ENCODE results near the gene CBLC.

CBLC gene

DNA sequence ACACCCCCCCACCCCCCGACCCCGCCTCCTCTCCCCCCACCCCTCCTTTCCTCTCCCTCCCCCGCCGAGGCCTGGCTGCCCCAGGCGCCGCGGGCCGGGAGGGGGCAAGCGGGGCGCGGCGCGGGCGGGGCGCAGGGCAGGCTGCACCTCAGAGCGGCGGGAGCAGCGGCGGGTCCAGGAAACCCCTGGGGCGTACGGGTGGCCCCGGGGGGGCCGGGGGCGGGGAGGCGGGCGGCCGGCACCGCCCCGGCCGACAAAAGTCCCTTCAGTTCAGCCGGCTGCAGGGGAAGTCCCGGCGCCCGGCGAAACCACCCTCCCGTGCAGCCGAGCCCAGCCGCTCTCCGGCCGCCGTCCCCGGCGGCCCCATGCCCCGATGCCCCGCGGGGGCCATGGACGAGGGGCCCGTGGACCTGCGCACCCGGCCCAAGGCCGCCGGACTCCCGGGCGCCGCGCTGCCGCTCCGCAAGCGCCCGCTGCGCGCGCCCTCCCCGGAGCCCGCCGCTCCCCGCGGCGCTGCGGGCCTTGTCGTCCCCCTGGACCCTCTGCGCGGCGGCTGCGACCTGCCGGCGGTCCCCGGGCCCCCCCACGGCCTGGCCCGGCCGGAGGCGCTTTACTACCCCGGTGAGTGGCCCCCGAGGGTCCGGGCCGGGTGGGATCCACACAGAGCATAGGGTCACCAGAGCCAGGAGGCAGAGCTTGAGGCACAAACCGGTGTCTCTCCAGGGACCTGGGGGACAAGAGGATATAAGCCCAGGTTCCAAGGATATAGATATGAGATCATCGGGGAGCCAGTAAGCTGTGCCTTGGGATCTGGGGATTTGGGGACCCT, 29.1 kb upstream of the CBLC start, which contains the start of gene BCL3:
Gene BCL3 (plus strand): TSS at position 283 of the 829 bp plus-strand sequence. CDS start 83 bp downstream, at position 366.
- TF ChIP-seq, protein P1, sequence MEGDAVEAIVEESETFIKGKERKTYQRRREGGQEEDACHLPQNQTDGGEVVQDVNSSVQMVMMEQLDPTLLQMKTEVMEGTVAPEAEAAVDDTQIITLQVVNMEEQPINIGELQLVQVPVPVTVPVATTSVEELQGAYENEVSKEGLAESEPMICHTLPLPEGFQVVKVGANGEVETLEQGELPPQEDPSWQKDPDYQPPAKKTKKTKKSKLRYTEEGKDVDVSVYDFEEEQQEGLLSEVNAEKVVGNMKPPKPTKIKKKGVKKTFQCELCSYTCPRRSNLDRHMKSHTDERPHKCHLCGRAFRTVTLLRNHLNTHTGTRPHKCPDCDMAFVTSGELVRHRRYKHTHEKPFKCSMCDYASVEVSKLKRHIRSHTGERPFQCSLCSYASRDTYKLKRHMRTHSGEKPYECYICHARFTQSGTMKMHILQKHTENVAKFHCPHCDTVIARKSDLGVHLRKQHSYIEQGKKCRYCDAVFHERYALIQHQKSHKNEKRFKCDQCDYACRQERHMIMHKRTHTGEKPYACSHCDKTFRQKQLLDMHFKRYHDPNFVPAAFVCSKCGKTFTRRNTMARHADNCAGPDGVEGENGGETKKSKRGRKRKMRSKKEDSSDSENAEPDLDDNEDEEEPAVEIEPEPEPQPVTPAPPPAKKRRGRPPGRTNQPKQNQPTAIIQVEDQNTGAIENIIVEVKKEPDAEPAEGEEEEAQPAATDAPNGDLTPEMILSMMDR (IDR thresholded peaks at IDR 0.05), result no peak

DNA sequence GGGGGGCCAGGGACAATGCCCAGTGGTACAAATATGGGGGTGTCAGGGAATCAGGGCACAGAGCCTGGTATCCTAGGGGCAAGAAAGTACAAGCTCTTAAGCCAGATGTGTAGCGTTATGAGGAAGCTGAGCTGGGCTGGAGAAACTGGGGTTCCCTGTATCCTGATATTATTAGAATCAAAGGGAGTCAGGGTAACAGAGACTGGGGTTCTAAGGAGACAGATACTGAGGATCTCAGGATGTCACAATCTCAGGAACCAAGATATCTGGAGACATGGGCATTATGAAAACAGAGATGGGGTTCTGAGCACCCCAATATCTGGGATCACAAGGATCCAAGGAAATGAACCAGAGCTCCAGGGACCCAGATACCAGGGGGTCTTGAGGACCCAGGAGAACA, 28.4 kb upstream of the CBLC start:
- TF ChIP-seq, protein P1 (IDR thresholded peaks at IDR 0.05), result no peak

DNA sequence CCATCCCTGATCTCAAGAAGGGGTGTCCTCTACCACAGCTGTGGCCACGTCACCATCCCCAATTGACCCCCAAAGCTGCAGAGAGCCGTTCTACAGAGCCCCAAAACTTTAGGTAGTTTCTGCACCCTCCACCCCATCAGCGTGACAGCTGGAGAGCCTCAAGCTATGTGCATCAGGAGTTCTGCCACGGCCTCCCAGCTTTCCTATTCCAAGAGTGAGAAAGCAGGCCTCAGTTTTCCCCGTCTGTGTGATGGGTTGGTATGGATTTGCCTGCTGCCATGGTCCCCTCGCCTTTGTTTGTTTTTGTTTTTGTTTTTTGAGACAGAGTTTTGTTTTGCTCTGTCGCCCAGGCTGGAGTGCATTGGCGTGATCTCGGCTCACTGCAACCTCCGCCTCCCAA, 27.7 kb upstream of the CBLC start:
- TF ChIP-seq, protein P1 (IDR thresholded peaks at IDR 0.05), result no peak

DNA sequence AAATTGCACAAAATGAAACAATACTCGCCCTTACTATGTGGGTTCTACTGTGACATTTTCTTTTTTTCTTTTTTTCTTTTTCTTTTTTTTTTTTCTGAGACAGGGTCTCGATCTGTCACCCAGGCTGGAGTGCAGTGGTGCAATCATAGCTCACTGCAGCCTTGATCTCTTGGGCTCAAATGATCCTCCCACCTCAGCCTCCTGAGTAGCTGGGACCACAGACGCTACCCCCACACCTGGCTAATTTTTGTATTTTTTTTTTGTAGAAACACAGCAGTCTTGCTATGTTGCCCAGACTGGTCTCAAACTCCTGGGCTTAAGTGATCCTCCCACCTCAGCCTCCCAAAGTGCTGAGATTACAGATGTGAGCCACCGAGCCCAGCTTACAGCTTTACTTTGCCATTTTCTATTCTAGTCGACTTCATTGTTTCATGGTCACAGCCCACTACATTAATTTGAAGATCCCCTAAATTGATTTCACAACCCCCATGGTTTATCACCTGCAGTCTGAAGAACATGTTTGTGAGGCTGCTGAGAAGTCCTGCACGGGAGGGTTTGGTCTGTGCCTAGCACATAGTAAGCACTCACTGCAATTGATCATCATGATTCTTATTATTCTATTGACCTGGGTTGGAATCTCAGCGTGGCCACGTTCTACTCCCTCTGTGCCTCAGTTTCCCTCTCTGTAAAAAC, 25.4 kb upstream of the CBLC start:
- TF ChIP-seq, protein P1 (IDR thresholded peaks at IDR 0.05), result no peak

DNA sequence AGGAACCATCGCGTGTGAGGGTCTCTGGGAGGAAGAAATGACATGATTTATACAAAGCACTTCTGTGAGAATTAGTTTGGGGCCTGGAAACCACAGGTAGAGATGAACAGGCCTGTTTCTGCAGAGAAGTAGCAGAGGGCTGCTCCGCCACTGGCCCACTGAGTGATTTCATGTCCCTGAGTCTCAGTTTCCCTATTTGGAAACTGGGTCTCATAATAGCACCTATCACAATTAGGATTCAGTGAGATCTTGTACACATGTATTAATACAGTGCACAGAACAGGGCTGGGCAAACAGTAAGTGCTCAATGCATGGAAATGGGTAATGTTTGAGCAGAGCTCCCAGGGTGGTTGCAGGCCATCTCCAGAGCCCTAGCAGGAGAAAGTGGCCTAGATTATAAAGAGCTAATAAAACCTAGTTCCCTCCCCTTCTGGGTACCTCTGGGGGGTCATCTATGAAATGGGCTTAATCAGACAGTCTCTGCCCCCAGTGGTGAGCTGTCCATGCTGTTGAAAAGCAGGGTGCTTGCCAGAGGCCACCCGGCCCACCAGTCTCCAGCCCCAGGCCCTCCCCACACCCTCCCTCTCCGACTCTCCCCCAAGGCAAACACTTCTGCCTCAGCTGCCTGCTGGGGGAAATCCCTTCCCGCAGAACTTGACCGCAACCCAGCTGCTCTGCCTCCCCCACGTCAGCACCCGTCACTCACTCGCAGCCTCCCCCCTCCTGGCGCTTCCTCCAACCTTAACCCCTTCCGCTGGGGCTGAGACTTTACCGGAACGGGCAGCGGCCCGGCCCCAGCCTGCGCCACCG, 24.7 kb upstream of the CBLC start:
- TF ChIP-seq, protein P1 (IDR thresholded peaks at IDR 0.05), result no peak

DNA sequence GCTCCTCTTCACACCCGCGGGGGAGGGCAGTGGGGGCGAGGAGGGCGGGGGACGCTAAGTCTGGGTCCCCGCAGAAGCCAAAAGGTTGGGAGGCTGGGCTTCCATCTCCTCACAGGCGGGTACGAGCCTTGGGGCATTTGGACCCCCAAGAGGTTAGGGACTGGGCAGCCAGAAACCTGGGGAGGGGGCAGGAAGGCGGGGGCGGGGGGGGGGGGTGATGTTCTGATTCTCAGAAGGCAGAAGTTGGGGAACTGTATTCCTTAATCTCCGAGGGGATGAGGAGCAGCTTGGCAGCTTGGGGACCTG, 24.1 kb upstream of the CBLC start:
- TF ChIP-seq, protein P1 (IDR thresholded peaks at IDR 0.05), result no peak

DNA sequence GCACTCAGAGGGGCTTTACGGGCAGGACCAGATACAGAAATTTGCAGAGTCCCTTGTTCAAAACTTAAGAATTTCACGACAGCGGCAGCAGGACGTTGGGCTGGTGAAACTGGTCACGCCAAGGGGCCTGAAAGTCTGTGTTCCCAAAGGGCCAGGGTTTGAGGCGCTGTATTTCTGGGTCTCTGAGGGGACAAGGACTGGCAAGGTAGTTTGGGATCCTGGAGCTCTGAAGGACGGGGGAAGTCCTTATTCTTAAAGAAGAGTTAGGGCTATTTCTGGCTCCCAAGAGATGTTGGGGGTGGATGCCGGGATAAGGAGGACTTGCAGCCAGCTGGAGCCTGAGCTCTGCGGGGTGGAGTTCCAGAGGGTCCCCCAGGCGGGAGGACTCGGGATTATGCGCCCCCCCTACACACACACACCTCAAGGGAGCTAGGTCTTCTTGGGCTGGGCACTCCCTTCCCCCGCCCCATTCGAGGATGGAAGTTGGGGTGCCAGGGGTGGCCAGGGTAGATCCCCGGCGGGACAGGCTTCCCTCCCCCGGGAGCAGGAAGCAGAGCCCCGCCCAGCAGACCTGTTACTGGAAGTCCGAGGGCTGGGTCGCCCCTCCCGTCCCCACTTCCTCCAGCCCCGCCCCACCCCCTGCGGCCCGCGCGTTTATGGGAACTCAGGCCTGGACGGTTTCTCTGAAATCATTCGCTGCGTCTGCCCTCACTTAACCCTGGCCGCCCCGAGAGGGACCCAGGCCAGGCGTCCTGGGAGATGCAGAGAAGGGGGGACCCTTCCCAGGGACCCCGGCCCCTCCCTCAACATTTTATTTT, 23.5 kb upstream of the CBLC start:
- TF ChIP-seq, protein P1 (IDR thresholded peaks at IDR 0.05), result no peak
